C4-2B (cell line): ENCODE data around the gene KCNA5.

Source experiments
- H3K27ac ChIP-seq: fragments of 450-650 bp; 2 replicates; pipeline ENCODE4 v1.5.1; 2017
- ZFX ChIP-seq: fragments of 450-650 bp; IDR thresholded peaks from 2 replicates; pipeline ENCODE4 v1.6.1; 2017
- TF ChIP-seq, protein P1 (sequence below): fragments of 450-650 bp; conservative IDR thresholded peaks from 2 replicates; pipeline ENCODE4 v1.5.1; 2017; ENCODE audit warnings: mild to moderate bottlenecking

Gene KCNA5

GRCh38 chr12:5047094-5047493 is 3.4 kb downstream of the KCNA5 start:
- H3K27ac ChIP-seq = no peak overlapping the region
- TF ChIP-seq, protein P1, sequence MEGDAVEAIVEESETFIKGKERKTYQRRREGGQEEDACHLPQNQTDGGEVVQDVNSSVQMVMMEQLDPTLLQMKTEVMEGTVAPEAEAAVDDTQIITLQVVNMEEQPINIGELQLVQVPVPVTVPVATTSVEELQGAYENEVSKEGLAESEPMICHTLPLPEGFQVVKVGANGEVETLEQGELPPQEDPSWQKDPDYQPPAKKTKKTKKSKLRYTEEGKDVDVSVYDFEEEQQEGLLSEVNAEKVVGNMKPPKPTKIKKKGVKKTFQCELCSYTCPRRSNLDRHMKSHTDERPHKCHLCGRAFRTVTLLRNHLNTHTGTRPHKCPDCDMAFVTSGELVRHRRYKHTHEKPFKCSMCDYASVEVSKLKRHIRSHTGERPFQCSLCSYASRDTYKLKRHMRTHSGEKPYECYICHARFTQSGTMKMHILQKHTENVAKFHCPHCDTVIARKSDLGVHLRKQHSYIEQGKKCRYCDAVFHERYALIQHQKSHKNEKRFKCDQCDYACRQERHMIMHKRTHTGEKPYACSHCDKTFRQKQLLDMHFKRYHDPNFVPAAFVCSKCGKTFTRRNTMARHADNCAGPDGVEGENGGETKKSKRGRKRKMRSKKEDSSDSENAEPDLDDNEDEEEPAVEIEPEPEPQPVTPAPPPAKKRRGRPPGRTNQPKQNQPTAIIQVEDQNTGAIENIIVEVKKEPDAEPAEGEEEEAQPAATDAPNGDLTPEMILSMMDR = no peak
- TF ChIP-seq ZFX = no peak

- TF ChIP-seq, protein P1 = no peak
- no peak for TF ChIP-seq ZFX
- H3K27ac ChIP-seq = no peak overlapping the region
Observed at GRCh38 chr12:5047729-5048128, 4.0 kb downstream of the KCNA5 start.

DNA sequence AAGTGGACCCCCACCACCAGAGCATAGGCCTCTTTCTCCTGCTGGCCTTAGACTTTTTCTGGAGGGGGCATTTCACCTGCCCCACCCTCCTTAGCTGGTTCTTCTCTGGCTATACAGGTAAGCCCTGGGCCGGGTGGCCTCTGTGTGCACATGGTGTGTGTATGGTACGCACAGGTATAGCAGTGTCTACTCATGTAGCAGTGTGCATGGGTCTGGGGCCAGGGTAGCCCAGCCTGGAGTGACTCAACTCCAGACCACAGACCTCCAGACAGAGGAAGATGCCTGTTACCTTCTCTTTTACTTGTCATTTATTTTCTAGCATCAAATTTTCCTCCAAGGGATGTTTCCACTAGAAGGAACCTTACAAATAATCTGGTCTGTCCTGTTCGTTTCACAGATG is 6.9 kb downstream of the KCNA5 start:
- TF ChIP-seq, protein P1 = no peak
- TF ChIP-seq ZFX = no peak
- H3K27ac ChIP-seq = no peak overlapping the region

DNA sequence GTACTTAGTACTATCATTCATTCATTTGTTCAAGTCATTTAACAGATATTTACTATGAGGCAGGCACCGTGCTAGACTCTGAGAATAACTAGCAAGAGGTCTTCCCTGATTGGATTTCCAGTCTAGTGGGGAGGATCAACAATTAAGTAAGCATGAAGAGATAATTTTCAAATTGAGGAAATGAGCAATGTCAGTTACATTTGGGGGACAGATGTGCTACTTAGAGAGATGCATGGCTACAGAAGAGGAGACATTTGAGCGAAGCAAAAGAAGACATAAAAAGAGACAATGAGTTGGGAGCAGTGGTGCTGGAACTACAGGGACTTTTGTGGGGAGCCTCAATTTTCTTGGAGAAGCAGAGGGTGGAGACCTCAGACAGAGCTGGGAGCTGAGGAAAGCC is 7.7 kb downstream of the KCNA5 start:
- no peak overlapping the region for H3K27ac ChIP-seq

DNA sequence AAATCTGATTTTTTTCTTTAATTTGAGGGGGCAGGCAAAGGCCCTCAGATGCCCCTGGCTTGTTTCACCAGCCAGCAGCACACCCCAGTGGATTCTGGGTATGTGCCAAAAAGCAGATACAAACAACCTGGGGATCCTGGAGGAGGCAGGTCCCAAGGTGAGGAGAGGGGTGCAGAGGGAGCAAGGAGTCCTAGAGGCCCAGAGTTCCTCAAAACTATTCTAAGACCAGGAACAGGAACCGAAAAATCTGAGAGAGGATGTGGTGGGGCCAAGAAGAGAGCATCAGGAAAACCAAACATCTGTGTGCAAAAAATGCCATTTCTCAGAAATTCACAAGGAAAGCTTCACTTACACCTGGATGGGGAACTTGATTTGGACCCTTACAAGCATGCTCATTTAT is 8.2 kb downstream of the KCNA5 start:
- H3K27ac ChIP-seq = no peak overlapping the region
- TF ChIP-seq ZFX = no peak
- TF ChIP-seq, protein P1 = no peak

More for the DNA sequence above, 7.7 kb downstream of the KCNA5 start:
- TF ChIP-seq ZFX = no peak
- TF ChIP-seq, protein P1 = no peak

DNA sequence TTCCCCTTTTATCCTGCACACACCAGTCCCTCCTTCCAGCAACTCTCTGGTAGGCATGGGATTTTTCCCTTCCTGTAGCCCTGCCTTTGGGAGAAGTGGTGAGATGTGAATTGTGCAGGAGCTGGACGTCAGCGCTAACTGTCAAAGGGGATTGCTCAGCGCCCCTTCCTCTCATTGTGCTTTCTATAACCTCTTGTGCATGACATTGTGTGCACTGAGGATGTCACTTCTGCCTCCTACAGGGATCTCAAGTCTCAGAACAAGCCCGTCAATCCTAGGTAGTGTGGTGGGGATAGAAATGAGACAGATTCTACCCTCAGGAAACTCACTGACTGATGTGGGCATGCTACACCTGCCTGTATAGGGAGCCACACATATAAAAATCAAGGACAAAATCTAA is 8.7 kb downstream of the KCNA5 start:
- TF ChIP-seq, protein P1 = no peak
- no peak for TF ChIP-seq ZFX
- H3K27ac ChIP-seq = no peak overlapping the region

GRCh38 chr12:5059358-5059757 is 15.7 kb downstream of the KCNA5 start:
- no peak for TF ChIP-seq ZFX
- TF ChIP-seq, protein P1 = no peak
- no peak overlapping the region for H3K27ac ChIP-seq
